Fibroblast of skin of abdomen (primary cell): ENCODE data around the gene YJEFN3.

ENCODE experiments used
- DNase-seq: peaks from one replicate; pipeline ENCODE4 v3.0.0-alpha.2; 2013

Gene YJEFN3

DNA sequence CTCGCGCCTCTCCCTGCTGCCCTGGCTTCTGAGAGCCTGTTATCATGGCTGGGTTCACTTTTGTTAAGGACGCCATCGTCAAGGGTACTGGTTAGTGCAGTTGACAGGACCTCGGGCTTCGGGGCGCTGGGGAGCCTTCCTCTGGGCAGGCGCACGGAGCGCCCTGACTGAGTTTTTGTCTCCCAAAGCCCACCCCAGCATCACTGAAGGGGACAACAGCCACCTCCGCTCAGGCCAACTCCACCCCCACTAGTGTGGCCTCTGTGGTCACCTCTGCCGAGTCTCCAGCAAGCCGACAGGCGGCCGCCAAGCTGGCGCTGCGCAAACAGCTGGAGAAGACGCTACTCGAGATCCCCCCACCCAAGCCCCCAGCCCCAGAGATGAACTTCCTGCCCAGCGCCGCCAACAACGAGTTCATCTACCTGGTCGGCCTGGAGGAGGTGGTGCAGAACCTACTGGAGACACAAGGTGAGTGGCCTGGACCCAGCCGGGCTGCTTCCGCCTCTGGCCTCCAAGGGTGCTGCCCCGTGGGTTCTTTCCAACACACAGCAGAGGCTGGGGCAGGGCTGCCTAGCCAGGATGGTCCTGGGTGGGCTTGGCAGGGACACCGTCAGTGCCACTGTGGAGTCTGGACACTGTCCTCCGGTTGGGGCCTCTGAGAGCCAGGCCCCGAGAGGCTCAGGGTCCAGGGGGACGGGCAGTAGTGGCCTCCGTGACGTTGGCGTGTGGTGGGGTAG, 30.3 kb upstream of the YJEFN3 start:
- no peak for DNase-seq

DNA sequence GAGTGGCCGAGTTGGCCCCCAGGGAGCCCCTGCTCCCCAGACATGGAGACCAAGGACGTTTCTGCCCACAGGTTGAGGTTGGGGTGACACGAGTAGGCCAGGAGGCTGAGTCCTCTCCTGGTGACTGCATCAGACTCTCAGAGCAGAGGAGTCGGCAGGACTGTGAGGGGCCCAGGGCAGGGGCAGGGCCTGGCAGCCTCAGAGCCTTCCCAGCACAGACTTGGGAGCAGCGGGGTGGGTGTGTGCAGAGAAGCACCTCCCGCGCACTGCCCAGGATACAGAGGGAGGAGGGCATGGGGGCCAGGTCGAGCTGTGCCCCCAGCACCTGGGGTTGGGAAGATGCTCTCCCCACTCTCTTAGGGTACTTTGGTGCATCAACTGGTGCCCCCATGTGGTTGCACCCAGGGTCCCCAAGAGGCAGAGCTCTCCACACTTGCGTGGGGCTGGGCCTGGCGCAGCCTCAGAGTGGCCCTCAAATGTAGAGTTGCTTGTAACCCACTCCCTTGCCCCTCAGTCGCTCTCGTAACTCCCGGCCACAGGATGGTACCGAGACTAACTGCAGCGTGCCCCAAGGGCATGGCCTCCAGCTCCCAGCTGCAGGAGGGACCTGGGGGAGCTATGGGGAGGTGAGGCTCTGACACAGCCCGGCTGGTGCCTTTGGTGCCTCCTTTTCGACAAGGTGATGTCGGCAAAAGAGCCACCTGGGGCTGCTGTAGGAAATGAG, 29.3 kb upstream of the YJEFN3 start:
- DNase-seq: no peak

DNA sequence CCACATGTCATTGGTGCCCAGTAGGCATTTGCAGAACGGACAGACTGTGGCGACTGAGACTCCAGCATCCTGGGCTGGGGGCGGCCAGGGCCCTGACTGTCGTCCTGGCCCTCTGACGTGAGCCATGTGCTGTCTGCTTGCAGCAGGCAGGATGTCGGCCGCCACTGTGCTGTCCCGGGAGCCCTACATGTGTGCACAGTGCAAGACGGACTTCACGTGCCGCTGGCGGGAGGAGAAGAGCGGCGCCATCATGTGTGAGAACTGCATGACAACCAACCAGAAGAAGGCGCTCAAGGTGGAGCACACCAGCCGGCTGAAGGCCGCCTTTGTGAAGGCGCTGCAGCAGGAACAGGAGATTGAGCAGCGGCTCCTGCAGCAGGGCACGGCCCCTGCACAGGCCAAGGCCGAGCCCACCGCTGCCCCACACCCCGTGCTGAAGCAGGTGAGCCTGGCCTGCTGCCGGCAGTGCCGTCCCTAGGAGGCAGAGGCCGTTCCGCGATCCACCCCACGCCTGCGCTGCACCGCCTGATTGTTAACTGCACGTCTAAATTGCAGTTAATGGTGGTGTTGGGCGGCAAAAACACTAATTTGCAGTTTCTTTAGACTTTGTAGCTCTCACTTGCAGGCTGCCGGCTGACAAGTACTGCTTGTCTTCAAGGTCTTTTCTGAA, 27.6 kb upstream of the YJEFN3 start:
- DNase-seq: no peak

DNA sequence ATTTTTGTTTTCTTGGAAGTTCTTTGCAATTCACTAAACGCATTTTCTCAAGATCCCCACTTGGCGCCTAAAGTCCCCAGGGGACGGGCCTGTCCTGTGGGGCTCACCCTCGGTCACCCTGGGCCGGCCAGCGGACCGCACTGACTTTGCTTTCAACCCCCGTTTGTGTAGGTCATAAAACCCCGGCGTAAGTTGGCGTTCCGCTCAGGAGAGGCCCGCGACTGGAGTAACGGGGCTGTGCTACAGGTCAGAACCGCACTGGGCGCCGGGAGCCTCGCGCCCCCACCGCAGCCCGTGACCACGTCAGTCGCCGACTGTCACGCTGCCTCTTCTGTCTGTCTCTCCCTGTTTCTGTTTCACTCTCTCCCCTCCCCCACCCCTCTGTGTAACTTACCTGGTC, 26.9 kb upstream of the YJEFN3 start:
- no peak for DNase-seq

DNA sequence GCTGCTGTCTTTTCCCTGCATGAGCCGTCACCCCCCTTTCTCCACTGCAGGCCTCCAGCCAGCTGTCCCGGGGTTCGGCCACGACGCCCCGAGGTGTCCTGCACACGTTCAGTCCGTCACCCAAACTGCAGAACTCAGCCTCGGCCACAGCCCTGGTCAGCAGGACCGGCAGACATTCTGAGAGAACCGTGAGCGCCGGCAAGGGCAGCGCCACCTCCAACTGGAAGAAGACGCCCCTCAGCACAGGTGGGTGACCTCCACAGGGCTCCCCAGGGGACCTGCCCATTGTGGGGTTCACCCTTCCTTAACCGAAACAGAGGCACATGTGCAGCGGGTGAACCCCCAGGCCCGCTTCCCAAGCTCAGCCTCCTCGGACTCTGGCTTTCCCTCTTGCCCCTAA, 26.4 kb upstream of the YJEFN3 start:
- no peak for DNase-seq

DNA sequence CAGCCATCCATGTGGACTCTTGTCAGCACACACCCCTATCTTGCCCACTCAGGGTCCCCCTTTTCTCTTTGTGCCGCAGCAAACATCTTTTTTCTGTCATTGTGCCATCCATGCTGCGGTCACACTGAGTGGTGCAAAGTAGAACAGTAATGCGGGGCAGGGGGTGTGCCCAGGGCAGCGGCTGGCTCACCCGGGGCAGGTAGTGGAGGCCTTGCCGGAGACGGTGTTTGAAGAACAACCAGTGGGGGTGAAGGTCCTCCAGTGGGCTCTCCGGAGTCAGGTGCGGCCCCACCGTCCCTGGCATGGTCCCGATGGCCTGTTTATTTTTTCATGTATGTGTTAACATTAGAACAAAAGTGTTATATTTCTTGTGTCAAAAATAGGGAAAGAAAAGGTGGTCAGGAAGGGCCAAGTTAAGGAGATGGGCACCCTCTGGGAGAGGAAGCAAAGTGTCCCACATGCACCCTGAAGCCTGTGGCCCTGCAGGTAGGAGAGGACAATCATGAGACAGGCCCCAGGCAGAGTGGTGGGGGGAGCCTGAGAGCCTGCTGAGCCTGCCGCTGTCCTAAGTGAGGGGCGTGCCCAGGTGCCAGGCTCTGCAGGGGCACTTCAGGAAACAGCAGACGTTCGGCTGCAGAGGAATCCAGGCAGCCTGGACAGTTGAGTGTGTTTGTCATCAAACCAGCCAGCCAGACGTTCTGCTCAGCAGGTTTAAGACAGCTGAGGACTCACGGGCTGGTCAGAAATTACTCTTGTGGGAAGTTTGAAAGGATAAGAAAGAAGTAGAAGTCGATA, 25.7 kb upstream of the YJEFN3 start:
- no peak for DNase-seq

DNA sequence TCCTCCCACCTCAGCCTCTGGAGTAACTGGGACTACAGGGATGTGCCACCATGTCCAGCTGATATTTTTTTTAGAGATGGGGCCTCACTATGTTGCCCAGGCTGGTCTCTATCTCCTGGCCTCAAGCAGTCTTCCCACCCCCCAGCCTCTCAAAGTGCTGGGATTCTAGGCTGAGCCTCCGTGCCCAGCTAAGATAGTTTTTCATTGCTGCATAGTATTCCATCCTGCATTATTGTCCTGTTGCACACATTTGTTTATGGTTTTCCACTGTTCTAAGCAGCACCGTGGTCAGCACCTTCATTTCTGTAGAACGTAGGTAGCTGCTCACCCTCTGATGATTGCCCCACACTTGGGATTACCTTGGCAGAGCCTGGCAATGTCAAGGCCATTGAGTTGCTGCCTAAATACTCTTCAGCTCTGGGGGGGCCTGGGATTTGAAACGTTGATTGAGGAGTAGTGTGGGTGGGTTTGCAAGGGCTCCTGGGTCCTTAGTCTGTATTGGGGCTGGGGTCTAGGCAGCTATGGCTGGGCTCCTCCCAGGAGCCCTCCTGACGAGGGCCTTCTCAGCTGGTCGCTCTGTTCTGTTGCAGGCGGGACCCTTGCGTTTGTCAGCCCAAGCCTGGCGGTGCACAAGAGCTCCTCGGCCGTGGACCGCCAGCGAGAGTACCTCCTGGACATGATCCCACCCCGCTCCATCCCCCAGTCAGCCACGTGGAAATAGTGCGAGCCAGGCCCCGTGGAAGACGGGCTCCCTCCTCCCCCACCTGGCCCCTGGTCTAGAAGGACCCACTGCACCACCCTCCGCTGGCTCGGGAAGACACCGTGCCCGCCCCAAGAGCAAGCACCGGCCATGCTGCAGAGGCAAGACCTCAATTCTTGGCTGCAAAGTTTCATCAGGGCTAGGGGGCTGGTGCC, 23.7 kb upstream of the YJEFN3 start:
- DNase-seq: no peak

DNA sequence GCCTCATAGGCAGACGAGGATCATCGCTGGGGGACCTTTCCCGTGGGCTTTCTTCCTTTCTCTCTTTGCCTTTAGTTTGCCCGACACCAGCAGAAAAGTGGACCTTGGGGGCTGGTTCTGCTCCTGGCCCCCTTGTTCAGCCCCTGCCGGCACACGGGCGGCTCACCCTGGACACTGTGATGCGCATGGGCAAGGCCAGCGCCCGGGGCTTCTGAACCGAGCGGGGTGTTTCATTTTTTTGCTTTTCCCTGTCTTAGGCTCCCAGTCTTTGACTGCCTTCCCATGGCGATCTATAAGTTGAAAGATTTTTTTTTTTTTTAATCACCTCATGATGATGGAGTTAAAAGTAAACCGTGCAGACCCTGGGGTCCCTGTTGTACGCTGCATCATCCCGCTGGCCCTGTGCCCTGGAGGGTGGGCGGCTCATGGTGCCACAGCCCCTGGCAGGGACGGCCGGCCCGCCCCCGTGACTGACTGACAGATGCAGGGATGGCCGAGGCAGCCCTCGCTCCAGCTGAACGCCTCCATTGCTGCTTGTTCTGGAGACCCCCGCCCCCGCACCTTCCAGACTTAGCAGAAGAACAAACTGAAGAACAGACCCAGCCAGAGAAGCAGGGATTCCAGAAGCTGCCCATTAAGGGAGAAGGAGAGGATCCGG, 22.9 kb upstream of the YJEFN3 start:
- DNase-seq: no peak

DNA sequence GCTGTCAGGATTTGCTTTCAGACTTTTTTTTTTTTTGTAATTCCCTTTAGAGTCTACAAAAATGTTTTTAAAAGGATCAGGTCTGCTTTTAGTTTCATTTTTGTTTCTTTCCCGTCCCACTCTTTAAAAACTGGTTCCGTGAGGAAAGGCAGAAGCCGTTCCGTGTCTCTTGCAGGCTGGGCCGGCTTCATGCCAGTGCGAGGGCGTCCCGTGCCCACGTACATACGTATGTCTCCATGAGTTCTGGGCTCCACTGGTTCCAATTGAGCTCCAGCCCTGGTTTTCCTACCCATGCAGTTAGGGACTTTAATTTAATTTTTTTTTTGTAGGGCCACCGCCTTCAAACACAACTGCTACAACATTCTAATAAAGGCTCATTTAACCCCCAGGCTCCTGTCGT, 22.1 kb upstream of the YJEFN3 start:
- no peak for DNase-seq

DNA sequence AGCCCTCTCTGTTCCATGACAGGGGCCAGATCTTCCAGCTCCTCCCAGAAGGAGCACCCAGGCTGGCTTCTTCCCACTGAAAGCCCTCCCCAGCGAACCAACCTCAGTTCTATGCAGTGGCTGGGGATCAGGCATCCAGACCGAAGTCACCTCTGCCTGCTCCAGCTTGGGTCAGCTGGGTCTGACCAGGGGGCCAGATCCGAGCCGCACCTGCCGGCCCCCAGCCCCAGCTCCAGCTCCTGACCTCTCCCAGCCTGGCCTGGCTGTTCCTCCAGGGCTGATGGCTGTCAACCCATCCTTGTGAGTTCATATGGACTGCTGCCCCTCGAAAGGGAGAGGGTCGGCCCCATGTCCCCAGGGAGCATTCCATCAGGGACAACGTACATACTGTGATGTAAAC, 21.4 kb upstream of the YJEFN3 start:
- no peak for DNase-seq

DNA sequence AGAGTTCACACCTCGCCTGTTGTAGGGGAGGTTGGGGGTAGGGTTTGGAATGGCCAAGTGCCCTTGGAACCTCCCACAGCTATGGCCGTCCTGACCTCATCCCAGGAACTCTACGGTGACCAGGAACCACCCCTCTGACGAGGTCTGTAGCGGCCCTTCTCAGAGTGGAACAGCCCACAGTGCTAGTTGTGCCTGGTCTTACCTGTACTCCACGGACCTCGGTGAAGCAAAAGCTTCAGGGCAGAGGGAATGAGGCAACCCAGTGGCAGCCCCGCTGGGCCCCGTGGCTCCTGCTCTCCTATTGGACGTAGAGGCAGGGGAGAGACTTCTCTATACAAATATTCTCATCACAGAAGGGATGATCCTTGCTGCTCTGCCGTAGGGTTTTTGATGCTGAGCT, 20.5 kb upstream of the YJEFN3 start:
- no peak for DNase-seq

DNA sequence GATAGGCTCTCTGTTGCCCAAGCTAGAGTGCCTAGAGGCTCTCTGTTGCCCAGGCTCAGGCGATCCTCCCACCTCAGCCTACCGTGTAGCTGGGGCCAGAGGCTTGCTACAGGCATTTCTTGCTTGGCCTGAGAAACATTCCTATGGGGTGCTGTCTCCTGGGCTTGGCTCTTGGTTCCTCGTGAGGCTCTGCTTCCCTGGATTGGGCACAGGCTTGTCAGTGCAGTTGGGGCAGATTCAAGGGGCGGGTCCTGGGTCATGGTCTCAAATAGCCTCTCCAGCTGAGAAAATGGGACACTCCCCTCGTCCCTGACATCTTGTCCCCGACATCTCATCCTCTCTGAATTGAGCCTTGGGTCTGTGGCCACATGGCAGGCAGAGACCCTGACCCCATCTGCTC, 18.3 kb upstream of the YJEFN3 start:
- DNase-seq: no peak

DNA sequence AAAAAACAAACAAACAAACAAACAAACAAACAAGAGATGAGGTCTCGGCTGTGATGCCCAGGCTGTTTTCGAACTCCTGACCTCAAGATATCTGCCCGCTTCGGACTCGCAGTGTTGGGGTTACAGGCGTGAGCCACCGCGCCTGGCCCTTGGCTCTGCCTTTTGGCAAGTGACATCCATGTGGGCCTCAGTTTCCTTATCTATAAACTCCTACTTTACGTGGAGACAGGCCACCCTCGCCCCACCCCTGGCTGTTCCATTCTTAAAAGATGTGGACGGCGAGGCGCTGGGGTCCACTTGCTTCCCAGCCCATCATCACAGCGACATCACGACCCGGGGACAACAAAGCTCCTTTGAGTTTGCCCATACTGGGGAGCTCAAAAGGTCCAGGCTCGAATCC, 15.0 kb upstream of the YJEFN3 start:
- DNase-seq: no peak

DNA sequence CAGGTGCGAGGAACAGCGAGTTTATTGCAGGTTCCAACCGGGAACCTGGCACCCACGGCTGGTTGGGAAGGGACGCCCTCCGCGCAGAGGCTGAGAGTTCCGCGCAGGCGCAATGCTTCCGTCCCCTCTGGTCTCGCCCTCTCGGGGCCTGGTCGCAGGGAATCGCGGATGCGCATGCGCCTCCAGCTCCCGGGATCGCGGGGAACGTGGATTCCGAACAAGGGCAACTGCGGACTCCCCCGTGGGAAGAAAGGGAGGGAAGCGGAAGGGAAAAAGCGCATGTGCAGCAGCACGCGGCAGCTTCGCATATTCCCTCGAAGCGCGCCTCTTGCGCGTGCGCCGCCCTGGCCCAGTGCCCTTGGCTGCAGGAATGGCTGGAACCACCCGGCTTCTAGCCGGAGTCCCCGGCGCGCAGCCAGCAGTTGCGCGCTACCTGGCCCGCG, 14.5 kb upstream of the YJEFN3 start:
- peak; percentile 68 for DNase-seq

DNA sequence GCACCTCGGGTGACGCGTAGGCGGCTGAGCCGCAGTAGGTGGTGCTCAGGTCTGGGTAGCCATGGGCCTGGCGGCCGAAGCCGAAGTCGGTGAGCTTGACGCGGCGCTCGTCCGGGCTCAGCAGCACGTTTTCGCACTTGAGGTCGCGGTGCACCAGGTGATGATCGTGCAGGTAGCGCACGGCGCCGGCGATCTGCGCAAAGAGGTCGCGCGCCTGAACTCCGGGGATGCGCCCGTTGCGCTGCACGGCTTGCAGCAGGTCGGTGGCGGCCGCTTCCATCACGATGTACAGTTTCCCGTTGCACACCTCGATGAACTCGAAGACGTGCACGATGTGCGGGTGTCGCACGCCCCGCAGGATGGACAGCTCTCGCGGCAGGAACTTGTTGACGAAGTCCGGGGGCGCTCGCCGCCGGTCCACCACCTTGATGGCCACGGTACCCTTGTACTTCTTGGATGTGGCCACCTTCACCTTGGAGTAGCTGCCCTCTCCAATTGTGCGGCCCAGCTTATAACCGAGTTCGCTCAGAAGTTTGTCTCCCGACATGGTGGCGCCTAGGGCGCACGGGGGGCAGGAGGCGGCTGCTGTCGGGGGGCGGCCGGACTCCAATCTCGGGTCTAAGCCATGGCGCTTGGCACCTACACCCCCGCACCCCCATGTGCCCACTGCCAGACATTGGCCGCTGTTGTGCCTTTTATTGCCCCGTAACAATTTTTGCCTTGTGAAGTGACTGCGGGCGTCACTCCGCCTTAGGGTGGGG, 13.7 kb upstream of the YJEFN3 start, which contains the start of gene TSSK6:
Gene TSSK6, minus strand, starts transcription at position 668 of the 761 bp plus-strand sequence. Its CDS starts 121 bp downstream, at position 547.
- no peak for DNase-seq

DNA sequence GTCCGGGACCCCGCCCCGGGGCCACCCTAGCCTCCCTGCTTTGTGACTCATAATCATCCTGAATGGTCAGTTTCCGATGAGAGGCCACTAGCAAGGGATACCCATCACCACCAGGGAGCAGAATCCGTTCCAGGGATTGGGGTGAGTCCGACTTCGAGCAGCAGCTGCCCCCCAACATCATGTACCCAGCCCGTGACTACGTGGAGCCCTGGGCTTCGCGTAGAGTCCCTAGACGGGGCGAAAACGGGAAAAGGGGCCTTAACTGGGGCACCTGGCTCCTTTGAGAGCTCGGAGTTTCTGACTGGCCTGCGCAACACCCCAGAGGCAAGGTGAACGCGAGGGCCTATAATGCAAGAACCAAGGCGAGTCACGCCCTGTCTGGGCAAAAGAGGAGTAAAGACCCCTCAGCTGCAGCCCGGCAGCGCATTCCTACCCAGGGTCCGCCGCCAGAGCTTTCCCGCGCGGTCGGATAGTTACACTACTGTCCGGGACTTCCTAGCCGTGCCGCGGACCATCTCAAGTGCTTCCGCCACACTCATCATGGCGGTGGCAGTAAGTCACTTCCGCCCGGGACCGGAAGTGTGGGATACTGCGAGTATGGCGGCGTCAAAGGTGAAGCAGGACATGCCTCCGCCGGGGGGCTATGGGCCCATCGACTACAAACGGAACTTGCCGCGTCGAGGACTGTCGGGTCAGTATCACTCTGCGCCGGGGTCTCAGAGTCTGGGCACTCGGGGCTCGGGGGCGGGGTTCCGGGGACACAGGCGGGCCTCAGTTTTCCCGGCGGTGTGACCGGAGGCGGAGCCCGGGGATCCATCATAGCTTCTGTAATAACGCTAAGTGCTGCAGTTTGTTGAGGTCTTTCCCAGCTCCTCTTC, 12.8 kb upstream of the YJEFN3 start, which contains the start of gene NDUFA13:
Gene NDUFA13, plus strand, starts transcription at position 584 of the 878 bp plus-strand sequence. Its CDS starts 14 bp downstream, at position 598.
- peak; percentile 93 for DNase-seq

DNA sequence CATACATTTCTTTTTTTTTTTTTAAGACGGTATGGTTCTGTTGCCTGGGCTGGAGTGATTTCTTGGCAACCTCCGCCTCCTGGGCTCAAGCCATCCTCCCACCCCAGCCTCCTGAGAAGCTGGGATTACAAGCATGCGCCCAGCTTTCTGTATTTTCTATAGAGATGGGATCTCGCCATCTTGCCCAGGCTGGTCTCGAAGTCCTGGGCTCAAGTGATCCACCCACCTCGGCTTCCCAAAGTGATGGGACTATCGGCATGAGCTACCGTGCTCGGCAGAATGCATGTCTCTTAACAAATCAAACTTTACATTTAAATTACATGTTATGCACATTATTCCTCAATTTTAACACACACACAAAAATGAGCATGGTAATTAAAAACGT, 11.5 kb upstream of the YJEFN3 start:
- DNase-seq: no peak

DNA sequence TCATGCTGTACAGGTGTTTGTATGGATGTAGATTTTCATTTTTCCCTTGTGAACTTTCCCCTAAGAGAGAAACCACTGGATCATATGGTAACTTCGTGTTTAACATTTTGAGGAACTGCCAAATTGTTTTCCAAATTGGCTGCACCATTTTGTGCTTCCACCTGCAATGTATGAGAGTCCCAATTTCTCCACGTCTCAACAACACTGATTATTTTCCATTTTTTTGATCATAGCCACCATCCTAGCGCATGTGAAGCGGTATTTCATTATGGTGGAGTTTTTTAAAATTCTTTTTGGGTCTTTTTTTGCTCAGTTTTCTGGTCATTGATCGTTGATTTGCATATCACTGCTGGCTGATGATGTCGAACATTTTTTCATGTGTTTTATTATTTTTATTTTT, 7.7 kb upstream of the YJEFN3 start:
- no peak for DNase-seq

DNA sequence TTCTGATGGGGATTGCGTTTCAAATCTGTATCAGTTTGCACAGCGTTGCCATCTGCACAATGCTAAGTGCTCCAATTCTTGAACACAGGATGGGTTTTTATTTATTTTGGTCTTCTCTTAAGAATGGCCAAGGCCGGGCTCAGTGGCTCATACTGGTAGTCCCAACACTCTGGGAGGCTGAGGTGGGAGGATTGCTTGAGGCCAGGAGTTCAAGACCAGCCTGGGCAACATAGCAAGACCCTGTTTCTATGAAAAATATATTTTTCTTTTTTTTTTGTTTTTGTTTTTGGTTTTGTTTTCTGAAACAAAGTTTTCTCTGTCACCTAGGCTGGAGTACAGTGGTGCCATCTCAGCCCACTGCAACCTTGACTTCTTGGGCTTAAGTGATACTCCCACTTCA, 5.5 kb upstream of the YJEFN3 start:
- no peak for DNase-seq
